Stimulated activated CD8-positive, alpha-beta memory T cell treated with anti-CD3 and anti-CD28 coated beads, Interleukin-12 subunit alpha, Interleukin-12 subunit beta, amount 100 ng/mL, for 24 hours (primary cell): ENCODE results near the gene CYB561.

Source experiments
- DNase-seq: peaks from one replicate; pipeline ENCODE4 v3.0.0-alpha.2; 2020; ENCODE audit errors: extremely low read depth

The CYB561 gene, protein sequence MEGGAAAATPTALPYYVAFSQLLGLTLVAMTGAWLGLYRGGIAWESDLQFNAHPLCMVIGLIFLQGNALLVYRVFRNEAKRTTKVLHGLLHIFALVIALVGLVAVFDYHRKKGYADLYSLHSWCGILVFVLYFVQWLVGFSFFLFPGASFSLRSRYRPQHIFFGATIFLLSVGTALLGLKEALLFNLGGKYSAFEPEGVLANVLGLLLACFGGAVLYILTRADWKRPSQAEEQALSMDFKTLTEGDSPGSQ

GRCh38 chr17:63445954-63446752 is at the start of gene CYB561:
Gene CYB561 (minus strand): TSS chr17:63446306. CDS start chr17:63437547, 8,759 bp downstream.
- peak; percentile 32 for DNase-seq

GRCh38 chr17:63495491-63495890 is 49.4 kb upstream of the CYB561 start:
- no peak for DNase-seq

DNA sequence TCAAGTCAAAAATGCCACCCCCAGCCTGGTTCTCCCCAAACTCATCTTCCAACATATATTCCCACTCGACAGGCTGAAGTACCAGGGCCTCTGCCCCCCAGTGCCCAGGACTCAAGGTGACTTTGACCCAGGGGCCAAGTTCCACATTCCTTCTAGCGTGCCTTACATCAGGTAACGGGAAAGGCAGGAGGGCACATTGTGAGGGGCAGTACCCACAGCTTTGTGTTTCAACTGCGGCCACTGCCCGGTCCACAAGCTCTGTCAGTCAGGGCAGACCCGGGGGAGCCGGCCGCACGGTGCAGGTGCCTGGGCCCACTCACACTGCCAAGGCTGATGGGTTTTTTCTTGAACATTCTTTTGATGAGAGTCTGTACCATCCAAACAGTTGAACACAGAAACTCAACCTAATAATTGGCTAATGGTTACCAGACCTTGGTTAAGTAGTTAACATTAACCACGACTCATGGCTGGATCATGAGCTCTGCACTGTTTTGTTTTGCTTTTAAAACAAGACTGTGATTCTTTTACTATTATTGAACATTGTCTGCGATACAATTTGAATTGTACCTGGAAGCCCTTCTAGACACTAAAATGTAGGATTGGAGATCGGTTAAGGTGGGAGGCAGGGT is 48.3 kb upstream of the CYB561 start:
- no peak for DNase-seq

- no peak for DNase-seq
Observed at GRCh38 chr17:63493411-63493810, 47.3 kb upstream of the CYB561 start.

DNA sequence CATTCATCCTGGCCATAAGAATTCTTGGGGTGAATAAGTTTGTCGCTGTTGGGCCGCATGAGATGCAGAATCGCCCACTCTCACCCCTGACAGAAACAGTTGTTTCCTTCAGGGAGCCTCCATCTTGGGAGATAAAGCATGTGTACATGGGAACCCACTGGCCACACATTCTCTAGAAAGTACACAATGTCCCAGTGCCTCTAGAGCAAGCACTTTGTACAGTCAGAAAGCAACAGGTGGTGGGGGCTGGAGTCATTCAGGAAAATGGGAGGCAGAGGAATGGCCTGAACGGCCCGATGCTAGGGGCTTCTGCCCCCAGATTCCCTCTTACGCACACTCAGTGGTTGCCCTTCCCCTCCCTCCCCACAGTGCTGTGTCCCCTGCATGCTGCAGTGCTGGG is 46.8 kb upstream of the CYB561 start:
- DNase-seq: no peak

DNA sequence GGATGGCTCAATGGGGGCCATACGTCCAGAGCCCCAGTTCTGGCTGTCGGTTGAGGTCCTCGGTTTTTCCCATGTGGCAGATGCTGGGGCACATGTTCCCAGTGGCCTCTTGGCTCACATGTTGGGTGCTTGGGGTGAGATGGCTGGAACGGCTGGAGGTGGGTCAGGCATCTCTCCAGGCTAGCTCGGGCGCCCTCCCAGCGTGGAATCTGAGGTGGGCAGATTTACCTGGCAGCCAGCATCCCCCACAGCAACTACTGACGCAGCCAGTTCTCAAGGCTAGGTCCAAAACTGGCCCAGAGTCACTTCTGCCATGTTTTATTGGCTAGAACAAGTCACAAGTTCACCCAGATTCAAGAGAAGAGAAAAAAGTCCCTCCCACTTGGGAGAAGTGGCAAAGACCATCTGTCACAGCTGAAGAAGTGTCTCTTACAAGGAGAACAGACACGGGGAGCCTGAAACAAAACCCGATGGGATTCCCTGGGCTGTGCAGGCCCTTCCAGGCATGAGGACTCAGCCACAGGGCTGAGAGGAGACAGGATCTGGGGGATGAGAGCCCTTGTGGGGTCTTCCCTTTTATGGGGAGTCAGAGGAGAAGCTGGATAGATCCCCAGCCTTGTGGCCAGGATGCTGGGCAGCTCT is 46.0 kb upstream of the CYB561 start:
- DNase-seq: no peak

- DNase-seq: no peak
Observed at GRCh38 chr17:63491413-63491812, 45.3 kb upstream of the CYB561 start.

DNA sequence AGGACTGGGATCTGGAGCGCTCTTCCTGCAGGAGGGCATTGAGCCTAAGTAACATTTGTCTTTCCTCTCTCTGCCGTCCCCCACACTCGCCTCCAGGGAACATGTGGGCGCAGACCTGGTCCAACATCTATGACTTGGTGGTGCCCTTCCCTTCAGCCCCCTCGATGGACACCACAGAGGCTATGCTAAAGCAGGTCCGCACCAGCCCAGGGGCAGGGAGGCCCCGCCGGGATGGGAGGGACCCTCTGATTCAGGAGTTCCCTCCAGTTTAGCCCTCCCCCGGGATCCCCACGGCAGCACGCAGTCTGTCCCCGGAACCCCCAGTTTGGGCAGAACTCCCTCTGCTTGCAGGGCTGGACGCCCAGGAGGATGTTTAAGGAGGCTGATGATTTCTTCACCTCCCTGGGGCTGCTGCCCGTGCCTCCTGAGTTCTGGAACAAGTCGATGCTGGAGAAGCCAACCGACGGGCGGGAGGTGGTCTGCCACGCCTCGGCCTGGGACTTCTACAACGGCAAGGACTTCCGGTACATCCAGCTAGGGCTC is 44.8 kb upstream of the CYB561 start:
- DNase-seq: no peak

GRCh38 chr17:63490329-63490728 is 44.2 kb upstream of the CYB561 start:
- no peak for DNase-seq

- no peak for DNase-seq
Observed at GRCh38 chr17:63489291-63489690, 43.2 kb upstream of the CYB561 start.

DNA sequence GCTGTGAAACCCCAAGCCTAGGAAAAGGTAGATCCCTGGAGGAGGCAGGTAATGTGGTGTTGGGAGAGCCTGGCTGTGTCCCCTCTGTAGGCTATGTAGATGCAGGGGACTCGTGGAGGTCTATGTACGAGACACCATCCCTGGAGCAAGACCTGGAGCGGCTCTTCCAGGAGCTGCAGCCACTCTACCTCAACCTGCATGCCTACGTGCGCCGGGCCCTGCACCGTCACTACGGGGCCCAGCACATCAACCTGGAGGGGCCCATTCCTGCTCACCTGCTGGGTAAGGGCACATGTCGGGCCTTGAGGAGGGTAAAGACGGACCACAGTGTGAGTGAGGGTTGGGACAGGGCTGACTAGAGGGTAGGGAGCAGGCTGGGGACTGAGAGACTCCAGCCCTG is 42.7 kb upstream of the CYB561 start:
- no peak for DNase-seq

DNA sequence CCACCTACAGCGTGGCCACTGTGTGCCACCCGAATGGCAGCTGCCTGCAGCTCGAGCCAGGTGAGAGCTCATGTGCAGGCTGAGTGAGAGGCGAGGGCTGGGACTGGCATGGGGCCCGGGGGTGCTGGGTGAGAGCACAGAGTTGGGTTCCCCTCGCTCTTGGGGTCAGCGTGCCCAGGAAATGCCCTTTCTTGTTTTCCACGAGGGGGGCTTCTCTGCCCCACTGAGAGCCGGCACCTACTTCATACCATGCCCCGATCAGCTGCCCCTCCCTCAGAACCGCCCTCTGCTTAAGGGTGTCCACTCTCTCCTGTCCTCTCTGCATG is 40.9 kb upstream of the CYB561 start:
- no peak for DNase-seq

DNA sequence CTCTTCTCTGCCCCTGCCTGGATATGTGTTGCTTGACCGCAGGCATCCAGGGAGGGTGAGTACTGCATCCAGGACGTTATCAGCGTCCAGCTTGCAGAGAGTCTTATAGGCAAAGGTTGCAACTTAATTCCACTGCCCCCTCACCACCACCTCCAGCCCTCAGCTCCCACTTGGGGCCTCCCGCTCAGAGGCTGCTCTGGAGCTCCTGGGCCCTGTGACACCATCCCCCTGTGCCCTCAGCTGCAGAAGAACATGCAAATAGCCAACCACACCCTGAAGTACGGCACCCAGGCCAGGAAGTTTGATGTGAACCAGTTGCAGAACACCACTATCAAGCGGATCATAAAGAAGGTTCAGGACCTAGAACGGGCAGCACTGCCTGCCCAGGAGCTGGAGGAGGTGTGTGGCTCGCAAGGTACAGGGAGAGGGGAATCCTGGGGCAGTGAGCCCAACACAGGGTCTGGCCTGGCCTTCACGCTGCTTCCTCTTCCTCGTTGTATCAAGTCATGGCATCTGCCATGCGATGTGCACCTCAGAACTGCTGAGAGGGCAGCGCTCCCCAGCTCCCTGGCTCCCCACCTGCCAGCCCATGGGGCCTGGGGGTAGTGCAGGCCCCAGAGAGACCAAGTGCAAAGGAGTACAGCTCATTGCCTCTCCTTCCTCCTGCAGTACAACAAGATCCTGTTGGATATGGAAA is 40.4 kb upstream of the CYB561 start:
- DNase-seq: no peak

GRCh38 chr17:63483655-63484575 is 37.8 kb upstream of the CYB561 start:
- DNase-seq: no peak

- no peak for DNase-seq
Observed at GRCh38 chr17:63483038-63483437, 36.9 kb upstream of the CYB561 start.

GRCh38 chr17:63482509-63482908 is 36.4 kb upstream of the CYB561 start:
- no peak for DNase-seq

DNA sequence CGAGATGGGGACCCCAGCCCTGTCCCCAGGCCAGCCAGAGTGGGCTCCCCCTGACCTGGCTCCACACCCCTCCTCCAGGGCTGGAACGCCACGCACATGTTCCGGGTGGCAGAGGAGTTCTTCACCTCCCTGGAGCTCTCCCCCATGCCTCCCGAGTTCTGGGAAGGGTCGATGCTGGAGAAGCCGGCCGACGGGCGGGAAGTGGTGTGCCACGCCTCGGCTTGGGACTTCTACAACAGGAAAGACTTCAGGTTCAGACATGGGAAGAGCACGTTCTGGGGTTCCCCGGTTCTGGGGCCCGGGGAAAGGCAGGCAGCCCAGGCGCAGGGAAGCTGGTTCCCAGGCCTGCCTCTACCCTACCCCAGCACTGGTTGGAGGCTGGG is 35.4 kb upstream of the CYB561 start:
- no peak for DNase-seq

- no peak for DNase-seq
Observed at GRCh38 chr17:63480826-63481487, 34.9 kb upstream of the CYB561 start.

DNA sequence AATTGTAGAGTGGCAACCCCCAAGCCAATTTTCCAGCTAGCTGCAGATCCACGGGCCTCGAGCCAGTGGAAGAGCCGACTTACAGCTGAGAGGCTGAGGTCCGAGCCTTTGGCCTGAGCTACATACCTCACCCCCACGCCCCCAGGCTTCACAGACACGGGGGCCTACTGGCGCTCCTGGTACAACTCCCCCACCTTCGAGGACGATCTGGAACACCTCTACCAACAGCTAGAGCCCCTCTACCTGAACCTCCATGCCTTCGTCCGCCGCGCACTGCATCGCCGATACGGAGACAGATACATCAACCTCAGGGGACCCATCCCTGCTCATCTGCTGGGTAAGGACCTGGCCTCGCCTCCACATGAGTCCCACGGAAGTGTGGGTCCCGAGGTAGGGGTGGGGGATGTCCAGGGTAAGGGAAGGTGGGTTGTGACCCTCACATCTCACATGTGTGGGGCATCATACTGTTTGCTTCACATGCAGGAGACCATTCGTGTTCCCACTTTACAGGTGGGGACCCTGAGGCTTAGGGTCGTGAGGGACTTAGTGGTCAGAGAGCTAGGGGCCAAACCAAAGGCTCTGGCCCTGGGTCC is 34.2 kb upstream of the CYB561 start:
- no peak for DNase-seq
